Stimulated activated CD8-positive, alpha-beta memory T cell treated with anti-CD3 and anti-CD28 coated beads, Interleukin-7, amount 100 ng/mL, for 4 hours (primary cell): ENCODE results near the gene RAB3IL1.
"Not testable (repeated sequence)": the region's sequence is repeated elsewhere in the genome, so short reads cannot be mapped to it uniquely, and the experiment has no call there.

ENCODE experiments used
- DNase-seq, 2 donors: peaks; one replicate each; pipeline ENCODE4 v3.0.0-alpha.2; 2020; ENCODE audit warnings: low read depth in 2 of 2

The RAB3IL1 gene

DNA sequence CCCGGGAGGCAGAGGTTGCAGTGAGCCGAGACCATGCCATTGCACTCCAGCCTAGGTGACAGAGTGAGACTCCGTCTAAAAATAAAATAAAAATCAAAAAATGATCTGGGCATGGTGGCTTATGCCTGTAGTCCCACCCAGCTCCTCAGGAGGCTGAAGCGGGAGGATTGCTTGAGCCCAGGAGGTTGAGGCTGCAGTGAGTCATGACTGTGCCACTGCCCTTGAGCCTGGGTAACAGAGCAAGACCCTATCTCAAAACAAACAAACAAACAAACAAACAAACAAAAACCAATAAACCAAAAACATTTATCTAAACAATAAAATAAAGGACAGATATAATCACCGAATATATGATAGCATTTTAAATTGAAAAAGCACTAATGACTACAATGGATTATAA, 36.3 kb upstream of the RAB3IL1 start:
- DNase-seq = not testable (repeated sequence)

DNA sequence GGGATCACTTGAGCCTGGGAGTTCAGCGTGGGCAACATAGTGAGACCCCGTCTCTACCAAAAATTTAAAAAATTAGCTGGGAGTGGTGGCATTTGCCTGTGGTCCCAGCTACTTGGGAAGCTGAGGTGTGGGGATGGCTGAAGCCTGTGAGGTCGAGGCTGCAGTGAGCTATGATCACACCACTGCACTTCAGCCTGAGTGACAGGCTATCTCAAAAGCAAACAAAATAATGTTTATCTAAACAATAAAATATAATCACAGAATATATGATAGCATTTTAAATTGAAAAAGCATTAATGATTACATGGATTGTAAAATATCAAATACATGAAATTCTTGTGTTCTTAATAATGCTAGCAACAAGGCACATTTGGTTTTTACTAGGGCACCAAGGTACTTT, 35.5 kb upstream of the RAB3IL1 start:
- DNase-seq = no peak

DNA sequence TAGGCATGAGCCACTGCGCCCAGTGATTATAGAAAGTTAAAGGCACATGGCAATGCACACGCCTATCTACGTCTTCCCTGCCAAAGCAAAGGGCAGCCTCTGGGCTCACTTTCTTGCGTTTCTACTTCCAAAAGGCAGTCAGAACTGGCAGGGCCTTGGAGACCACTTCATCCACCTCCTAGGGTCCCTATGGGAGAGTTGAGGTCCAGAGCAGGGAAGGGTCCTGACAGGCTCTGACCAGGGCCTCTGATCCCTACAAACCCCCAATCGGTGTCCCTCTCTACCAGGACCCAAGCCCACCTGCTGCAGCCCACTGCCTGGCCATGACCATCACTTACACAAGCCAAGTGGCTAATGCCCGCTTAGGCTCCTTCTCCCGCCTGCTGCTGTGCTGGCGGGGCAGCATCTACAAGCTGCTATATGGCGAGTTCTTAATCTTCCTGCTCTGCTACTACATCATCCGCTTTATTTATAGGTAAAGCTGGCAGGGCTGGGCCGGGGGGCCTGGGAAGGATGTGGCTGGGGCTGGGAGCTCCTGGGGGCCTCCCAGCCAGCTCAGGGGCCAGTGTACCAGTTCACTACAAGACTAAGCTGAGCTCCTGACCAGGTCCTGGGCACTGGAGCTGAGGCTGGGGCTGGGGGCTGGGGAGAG, 34.2 kb upstream of the RAB3IL1 start:
- DNase-seq = no peak

DNA sequence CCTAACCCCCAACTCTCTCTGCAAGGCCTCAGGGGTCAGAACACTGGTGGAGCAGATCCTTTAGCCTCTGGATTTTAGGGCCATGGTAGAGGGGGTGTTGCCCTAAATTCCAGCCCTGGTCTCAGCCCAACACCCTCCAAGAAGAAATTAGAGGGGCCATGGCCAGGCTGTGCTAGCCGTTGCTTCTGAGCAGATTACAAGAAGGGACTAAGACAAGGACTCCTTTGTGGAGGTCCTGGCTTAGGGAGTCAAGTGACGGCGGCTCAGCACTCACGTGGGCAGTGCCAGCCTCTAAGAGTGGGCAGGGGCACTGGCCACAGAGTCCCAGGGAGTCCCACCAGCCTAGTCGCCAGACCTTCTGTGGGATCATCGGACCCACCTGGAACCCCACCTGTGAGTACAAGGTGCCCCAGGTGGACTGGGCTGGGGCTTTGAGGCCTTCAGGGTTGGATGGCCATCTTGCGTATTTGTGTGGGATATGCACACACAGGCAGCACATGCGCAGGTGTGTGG, 32.7 kb upstream of the RAB3IL1 start, which contains the start of gene BEST1:
TSS of gene BEST1 (plus strand) at position 317 of the 513 bp plus-strand sequence. CDS start 1,456 bp downstream, outside the sequence.
- DNase-seq = no peak

DNA sequence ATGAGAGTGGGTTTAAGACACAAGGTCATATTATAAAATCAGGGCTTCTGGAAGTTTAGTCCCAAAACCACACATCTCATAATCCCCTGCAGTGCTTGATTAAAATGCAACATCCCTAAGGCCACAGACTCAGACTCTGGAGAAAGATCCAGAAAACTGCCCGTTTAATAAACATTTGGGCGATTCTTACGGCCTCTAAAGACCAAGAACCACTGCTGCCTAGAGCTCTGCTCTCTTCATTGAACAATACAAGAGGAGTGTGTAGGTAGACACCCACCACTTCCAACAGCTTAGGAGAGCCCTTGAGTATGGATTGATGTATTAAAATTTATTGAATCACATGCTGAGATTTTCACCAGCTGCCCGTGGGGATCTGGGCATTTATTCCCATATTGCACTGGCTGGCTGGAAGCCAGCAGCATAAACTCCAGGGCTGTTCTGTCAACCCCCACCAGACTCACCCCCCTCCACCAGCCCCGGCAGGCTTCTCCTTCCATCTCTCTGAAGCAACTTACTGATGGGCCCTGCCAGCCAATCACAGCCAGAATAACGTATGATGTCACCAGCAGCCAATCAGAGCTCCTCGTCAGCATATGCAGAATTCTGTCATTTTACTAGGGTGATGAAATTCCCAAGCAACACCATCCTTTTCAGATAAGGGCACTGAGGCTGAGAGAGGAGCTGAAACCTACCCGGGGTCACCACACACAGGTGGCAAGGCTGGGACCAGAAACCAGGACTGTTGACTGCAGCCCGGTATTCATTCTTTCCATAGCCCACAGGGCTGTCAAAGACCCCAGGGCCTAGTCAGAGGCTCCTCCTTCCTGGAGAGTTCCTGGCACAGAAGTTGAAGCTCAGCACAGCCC, 32.0 kb upstream of the RAB3IL1 start:
- no peak for DNase-seq

DNA sequence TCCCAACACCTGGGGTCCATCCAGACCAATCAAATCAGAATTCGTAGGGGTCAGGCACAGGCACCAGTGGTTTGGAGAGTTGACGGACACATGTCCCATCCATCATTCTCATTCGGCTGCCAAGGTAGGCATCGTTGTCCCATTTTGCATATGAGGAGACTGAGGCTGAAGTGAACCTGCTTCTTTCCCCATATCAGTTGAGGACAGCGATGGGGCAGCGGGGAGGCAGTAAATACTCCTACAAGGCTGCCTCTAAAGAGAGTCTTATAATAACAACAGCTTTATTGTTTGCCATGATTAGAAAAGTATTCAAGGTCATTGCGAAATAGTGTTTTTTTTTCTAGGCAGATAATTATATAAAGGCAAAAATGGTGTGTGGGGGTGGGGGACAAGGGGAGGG, 31.1 kb upstream of the RAB3IL1 start:
- DNase-seq = no peak

DNA sequence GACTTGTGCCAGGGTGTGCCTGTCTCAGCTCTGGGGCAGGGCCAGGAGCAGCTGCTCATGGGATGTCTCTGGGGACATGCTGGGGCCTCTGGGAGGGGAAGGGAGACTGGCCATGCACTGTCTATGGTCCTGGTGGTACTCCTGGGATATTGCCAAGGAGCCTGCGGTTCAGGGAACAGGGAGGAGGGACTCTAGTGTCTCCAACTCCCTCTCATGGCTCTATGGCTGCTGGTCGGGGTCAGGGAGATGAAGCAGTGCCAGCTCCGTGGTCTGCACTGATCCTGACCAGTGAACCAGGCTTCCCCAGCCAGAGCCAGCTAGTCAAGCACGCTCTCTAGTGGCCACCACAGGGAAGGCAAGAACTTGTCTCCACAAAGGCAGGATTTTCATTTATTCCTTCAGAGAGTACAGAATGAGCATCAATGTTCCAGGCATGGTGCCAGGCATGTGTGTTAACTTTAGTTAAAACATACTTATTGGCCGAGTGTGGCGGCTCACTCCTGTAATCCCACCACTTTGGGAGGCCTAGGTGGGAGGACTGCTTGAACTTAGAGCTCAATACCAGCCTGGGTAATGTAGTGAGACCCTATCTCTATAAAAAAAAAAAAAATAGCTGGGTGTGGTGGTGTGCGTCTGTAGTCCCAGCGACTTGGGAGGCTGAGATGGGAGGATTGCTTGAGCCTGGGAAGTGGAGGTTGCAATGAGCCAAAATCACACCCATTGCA, 30.3 kb upstream of the RAB3IL1 start:
- DNase-seq = peak in 1 of 2 donors; percentile 39

DNA sequence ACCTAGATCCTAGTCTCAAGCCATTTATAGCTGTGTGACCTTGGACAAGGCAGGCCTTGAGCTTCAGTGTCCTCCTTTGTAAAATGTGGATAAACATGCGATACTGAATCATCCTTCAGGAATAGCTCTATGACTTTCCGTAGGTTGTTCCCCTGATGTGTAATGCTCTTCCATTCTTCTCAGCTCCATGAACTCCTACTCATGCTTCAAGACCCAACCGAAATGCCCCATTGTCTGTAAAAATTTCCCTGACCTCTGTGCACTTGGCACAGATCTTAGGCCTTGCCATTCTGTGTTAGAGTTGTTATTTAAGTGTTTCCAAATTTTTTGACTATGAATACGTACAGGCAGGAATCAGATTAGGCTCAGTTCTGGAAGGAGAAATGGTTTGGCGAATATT, 29.5 kb upstream of the RAB3IL1 start:
- DNase-seq = no peak

DNA sequence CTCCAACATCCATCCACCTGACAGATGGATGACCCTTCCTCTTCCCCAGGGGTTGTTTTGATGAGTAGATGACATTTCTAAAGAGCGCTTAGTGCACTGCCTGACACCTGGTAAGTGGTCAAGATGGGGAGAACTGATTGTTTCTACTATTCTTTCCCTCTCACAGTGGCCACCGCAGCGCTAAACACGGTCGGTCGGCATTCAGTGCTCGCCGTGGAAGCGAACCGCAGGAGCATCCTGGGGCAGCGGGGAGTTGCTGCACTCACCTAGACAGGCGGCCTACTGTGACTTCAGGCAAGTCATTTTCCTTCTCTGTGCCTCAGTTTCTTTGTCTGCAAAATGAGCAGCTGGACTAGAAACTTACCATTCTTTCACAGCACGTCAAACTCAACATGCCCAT, 27.8 kb upstream of the RAB3IL1 start:
- no peak for DNase-seq

DNA sequence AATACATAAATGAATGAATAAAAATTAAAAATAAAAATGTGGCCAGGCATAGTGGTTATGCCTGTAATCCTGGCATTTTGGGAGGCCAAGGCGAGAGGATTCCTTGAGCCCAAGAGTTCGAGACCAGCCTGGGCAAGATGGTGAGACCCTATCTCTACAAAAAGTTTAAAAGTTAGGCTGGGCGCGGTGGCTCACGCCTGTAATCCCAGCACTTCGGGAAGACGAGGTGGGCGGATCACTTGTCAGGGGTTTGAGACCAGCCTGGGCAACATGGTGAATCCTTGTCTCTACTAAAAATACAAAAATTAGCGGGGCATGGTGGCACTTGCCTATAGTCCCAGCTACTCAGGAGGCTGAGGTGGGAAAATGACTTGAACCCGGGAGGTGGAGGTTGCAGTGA, 23.1 kb upstream of the RAB3IL1 start:
- no peak for DNase-seq

DNA sequence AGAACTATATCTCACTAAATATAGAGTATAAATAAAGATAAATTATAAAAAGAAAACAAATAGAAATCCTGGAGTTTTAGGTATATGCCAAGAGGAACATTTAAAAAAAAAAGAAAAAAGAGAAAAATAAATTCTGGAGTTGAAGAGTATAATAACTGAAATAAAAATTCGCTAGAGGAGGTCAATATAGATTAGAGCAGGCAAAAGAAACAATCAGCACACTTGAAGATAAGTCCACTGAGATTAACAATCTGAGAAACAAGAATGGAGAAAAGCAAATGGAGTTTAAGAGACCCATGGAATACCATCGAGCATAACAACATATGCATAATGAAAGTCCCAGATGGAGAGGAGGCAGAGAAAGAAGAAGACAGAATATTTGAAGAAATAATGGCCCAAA, 18.5 kb upstream of the RAB3IL1 start:
- no peak for DNase-seq

DNA sequence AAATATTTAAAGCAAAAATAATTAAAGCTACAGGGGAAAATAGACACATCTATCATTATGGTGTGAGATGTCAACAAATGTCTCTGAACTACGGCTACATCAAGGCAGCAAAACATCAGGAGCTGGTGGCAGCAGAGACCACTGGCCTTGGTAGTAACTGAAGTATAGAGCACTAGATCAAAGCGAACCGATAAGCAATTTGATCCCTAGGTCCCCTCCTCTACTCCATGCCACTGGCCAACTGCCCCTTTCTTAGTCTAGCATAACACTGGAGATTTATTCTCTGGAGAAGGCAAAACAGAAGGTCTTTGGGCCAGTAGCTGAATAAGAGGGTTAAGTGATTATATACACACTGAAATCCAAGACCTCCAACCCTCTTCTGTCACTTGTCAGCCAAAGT, 13.6 kb upstream of the RAB3IL1 start:
- no peak for DNase-seq

DNA sequence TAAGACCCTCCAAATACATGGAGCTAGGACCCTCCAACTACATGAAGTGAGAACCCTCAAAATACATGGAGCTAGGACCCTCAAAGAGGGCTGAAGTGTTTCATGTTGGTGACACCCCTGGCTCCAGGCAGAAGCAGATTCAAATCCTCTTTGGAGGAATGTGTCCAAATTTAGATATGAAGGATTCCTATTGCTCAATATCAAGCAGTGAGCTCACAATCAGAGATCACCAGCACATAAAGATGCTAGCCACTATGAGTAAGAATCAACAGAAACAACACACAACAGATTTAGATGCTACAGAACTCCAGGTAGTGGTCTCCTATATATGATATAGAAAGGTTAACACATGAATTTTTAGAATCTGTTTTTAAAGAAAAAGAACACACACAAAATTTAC, 11.2 kb upstream of the RAB3IL1 start:
- no peak for DNase-seq

DNA sequence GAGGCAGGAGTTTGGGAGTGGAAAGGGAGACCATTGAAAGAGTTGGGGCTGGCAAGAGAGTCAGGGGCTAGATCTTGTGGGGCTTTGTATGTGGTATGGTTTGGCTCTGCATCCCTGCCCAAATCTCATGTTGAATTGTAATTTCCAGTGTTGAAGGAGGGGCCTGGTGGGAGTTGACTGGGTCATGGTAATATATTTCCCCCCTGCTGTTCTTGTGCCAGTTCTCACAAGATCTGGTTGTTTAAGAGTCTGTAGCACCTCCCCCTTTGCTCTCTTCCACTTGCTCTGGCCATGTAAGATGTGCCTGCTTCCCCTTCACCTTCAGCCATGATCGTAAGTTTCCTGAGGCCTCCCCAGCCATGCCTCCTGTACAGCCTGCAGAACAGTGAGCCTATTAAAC, 10.1 kb upstream of the RAB3IL1 start:
- no peak for DNase-seq

DNA sequence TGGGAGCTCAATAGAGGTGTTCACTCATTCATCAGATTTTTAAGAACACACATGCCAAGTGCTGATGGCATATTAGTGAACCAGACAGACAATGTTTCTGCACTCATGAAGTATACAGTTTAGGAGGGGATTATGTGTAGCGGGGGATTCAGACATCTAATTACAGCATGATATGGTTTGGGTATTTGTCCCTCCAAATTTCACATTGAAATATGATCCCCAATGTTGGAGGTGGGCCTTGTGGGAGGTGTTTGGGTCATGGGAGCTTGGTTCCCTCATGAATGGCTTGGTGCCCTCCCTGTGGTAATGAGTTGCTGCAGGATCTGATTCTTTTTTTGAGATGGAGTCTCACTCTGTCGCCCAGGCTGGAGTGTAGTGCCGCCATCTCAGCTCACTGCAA, 8.9 kb upstream of the RAB3IL1 start:
- no peak for DNase-seq

DNA sequence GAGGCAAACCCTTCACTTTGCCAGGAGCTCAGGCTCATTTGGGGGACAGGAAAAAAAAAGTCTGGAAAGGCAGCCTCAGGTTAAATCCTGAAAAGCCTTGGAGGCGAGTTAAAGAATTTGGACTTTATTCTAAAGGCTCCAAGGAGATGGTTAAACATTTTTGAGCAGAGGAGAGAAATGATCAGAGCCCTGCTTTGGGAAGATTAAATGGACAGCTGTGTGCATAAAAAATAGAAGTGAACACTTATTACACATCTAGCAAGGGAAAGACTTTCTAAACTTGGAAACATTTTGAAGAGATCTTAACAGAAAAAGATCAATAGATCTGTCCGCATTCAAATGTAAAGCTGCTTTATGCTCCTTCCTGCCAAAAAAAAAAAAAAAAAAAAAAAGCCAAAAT, 8.4 kb upstream of the RAB3IL1 start:
- DNase-seq = no peak

DNA sequence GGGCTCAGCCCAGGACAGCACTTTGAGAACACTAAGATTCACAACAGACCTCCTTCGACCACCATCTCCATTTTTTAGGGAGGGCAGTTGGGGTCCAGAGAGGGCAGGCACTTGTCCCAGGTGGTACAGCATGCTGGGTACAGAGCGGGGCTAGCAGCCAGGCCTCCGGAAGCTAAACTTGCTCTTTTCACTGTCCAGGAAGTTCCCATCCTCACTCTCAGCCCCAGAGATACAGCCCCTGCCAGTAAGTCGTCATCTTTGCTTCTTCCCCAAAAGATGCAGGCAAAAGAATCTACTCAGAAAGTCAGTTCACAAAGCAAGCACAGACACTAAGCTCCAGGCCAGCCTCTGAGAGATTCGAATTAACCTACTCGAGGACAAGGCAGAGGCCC, 6.7 kb upstream of the RAB3IL1 start:
- no peak for DNase-seq

DNA sequence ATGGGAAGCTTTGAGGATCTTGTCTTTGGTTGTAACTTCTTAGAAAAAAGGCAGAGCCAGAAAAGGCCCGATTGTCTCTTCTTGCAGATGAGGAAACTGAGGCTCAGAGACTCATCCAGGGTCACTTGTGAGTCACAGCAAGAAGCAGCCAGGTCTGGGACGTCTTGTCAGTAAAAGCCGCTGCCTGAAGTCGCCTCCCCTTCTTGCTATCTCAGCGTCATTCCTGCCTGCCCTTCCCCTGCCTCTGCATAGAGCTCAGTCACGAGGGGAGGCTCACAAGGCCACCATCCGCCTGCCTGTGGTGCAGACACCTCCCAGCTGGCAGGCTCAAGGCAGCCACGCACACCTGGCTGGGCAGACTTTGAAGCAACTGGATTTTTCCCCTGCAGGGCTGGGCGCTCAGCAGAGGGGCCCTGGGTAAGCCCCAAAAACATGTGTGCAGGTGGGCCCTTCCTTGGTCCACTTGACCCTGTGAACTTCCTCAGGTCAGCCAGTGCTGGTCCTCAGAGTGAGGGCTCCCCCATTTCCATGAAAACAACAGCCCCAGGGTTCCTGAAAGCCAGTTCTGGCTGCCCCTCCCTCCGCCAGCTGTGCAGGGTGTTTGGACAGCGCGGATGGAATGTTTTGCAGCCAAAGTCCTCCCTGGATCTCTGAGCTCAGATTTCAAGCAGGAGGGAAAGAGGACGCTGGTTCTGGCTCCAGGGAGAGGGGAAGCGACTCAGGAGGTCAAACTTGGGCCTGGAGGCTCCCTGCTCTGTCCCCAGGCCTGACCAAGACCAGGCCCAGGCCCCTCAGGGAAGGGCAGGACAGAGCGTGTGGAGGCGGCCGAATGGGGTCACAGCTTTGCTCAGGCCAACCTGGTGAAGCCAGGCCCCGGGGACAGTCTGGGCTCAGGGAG, 6.0 kb upstream of the RAB3IL1 start:
- DNase-seq = no peak

DNA sequence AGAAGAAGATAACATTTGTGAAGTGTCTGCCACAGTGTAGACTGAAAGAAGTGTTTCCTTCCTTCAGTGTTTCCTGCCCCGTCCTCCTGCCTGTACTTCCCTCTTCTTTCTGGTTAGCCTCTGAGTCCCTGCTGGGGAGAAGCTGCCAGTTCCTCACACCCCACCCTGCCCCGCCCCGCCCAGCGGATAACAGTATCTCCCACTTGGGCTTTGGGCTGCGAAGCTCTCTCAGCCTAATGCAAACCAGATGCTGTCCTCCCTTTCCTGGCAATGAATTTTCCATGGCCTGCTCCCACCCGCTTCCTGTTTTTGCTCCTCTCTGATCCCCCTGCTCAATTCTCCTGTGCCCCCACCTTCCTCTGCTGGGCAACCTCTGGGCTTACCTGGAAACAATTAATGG, 5.2 kb upstream of the RAB3IL1 start:
- DNase-seq = no peak

DNA sequence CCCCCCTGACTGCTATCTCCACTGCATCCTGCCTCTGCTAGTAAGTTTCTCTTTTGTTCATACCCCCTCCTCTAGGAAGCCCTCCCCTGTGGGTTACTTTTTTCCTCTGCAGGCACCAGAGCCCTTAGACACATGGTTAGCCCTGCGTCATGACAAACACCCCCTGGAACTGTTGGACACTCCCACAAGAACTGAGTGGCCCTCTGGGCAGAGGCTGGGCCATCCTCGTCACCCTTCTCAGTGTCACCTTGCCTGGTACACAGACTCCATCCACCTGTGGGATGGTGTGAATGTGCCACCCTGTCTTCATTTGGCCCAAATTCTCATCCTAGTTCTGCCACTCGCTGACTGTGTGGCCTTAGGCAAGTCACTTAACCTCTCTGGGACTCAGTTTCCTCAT, 4.1 kb upstream of the RAB3IL1 start:
- DNase-seq = no peak
